H1 (cell line): ENCODE measurements around the gene DYNLL2. TPM values are rescaled to one million over a fixed set of nuclear protein-coding genes. Genes with fewer than 3 reads are reported as not detected.

Source experiments
- CTCF ChIA-PET: fragments of 300-600 bp; sonication (Branson Sonifier 250); formaldehyde crosslinking; loops from one replicate; lab custom pipeline; 2021; ENCODE audit not compliant: partially characterized antibody; lab: Charles Lee
- POLR2A ChIA-PET: fragments of 300-600 bp; sonication (Branson Sonifier 250); formaldehyde crosslinking; loops from one replicate; lab custom pipeline; 2021; ENCODE audit warnings: inconsistent platforms; ENCODE audit not compliant: partially characterized antibody; lab: Charles Lee
- DNase-seq, 2 experiments: peaks; one replicate each; pipeline versions ENCODE4 v3.0.0 to v3.0.0-alpha.2; 2010 to 2022; ENCODE audit warnings: low spot score in 2 of 2, low read depth in 1 of 2, mixed read lengths in 1 of 2
- FAIRE-seq: peaks from 2 replicates; lab custom pipeline; 2011; peaks lifted over from hg19 to GRCh38; lab: Jason Lieb, UNC
- H2AFZ ChIP-seq: 2 replicates; pipeline ENCODE4 v1.8.1; 2012; ENCODE audit warnings: low read length, inconsistent platforms
- H2AK5ac ChIP-seq: 2 replicates; pipeline ENCODE4 v1.6.1; 2013; ENCODE audit warnings: low read depth, low read length
- H2BK120ac ChIP-seq: replicated peaks from 2 replicates; pipeline ENCODE3; 2013; ENCODE audit warnings: low read depth, low read length, inconsistent platforms
- H2BK12ac ChIP-seq: 2 replicates; pipeline ENCODE4 v1.6.1; 2013; ENCODE audit warnings: low read depth, low read length
- H2BK15ac ChIP-seq: 2 replicates; pipeline ENCODE4 v1.6.1; 2013; ENCODE audit warnings: low read length
- H2BK20ac ChIP-seq: 2 replicates; pipeline ENCODE4 v1.6.1; 2013; ENCODE audit warnings: low read length
- H2BK5ac ChIP-seq: 2 replicates; pipeline ENCODE4 v1.6.1; 2013; ENCODE audit warnings: low read depth, low read length
- H3K14ac ChIP-seq: 2 replicates; pipeline ENCODE4 v1.6.1; 2013; ENCODE audit warnings: inconsistent platforms; ENCODE audit not compliant: insufficient read length
- H3K18ac ChIP-seq: 2 replicates; pipeline ENCODE4 v1.6.1; 2013; ENCODE audit warnings: low read length; ENCODE audit errors: extremely low read depth
- H3K23ac ChIP-seq: 2 replicates; pipeline ENCODE4 v1.6.1; 2013; ENCODE audit warnings: inconsistent platforms; ENCODE audit not compliant: insufficient read length
- H3K23me2 ChIP-seq: 2 replicates; pipeline ENCODE4 v1.6.1; 2013; ENCODE audit warnings: low read depth, low read length
- H3K27ac ChIP-seq: 2 replicates; pipeline ENCODE4 v1.6.1; 2011; ENCODE audit warnings: low read depth, low read length, inconsistent platforms
- H3K27me3 ChIP-seq, 4 experiments: replicated peaks in 1 of 4; 1 replicate in 1 of 4; 2 replicates in 3 of 4; pipeline versions ENCODE4 v1.6.1 to v1.8.1; 2011 to 2013; ENCODE audit warnings: low read length in 3 of 4, mild to moderate bottlenecking in 3 of 4, inconsistent platforms in 2 of 4, mixed read lengths in 2 of 4, moderate library complexity in 1 of 4; ENCODE audit not compliant: control insufficient read depth in 3 of 4, insufficient read depth in 3 of 4; ENCODE audit errors: extremely low read depth in 1 of 4
- H3K36me3 ChIP-seq, 4 experiments: 2 replicates each; pipeline versions ENCODE4 v1.6.1 to v1.8.1; 2011 to 2013; ENCODE audit warnings: mild to moderate bottlenecking in 4 of 4, low read length in 3 of 4, moderate library complexity in 2 of 4, control low read depth in 1 of 4, inconsistent platforms in 1 of 4; ENCODE audit not compliant: insufficient read depth in 4 of 4, control insufficient read depth in 2 of 4
- H3K4ac ChIP-seq: replicated peaks from 2 replicates; pipeline ENCODE3; 2013; ENCODE audit warnings: low read length, low read depth, mixed read lengths, inconsistent platforms; ENCODE audit not compliant: insufficient read length
- H3K4me1 ChIP-seq, 4 experiments: replicated peaks in 1 of 4; 1 replicate in 1 of 4; 2 replicates in 3 of 4; pipeline versions ENCODE4 v1.6.1 to v1.8.1; 2011 to 2013; ENCODE audit warnings: low read length in 3 of 4, inconsistent platforms in 2 of 4, mixed read lengths in 1 of 4; ENCODE audit not compliant: insufficient read depth in 4 of 4, control insufficient read depth in 3 of 4
- H3K4me2 ChIP-seq, 2 experiments: 2 replicates each; pipeline versions ENCODE4 v1.6.1 to v1.8.1; 2011 to 2013; ENCODE audit warnings: low read depth in 2 of 2, low read length in 2 of 2, control low read depth in 1 of 2, inconsistent platforms in 1 of 2, mild to moderate bottlenecking in 1 of 2; ENCODE audit not compliant: insufficient read depth in 1 of 2
- H3K4me3 ChIP-seq, 4 experiments: fragments of 200-600, 300-600 bp in 1 of 4; sonication (generic), shearing (Covaris generic), sonication (Bioruptor Twin) in 1 of 4; 2 replicates each; pipeline versions ENCODE4 v1.5.1 to v1.8.1; 2011 to 2016; ENCODE audit warnings: low read length in 4 of 4, low read depth in 3 of 4, control low read depth in 2 of 4, inconsistent platforms in 2 of 4, mild to moderate bottlenecking in 2 of 4, mixed read lengths in 1 of 4, moderate library complexity in 1 of 4; ENCODE audit not compliant: insufficient read depth in 2 of 4; ENCODE audit errors: extremely low read depth in 1 of 4
- H3K56ac ChIP-seq: replicated peaks from 2 replicates; pipeline ENCODE3; 2013; ENCODE audit warnings: low read depth, mild to moderate bottlenecking, mixed read lengths, low read length, inconsistent platforms; ENCODE audit not compliant: insufficient read length
- H3K79me1 ChIP-seq: 2 replicates; pipeline ENCODE4 v1.6.1; 2013; ENCODE audit warnings: low read depth, low read length, control low read depth
- H3K79me2 ChIP-seq, 2 experiments: 2 replicates each; pipeline versions ENCODE4 v1.6.1 to v1.8.1; 2012 to 2013; ENCODE audit warnings: low read length in 2 of 2, mild to moderate bottlenecking in 2 of 2, inconsistent platforms in 1 of 2; ENCODE audit not compliant: insufficient read depth in 2 of 2, control insufficient read depth in 1 of 2
- H3K9ac ChIP-seq, 4 experiments: replicated peaks in 1 of 4; 1 replicate in 1 of 4; 2 replicates in 3 of 4; pipeline versions ENCODE4 v1.6.1 to v1.8.1; 2011 to 2013; ENCODE audit warnings: low read depth in 3 of 4, low read length in 3 of 4, control low read depth in 2 of 4, mild to moderate bottlenecking in 2 of 4, moderate library complexity in 2 of 4, inconsistent platforms in 1 of 4; ENCODE audit errors: extremely low read depth in 1 of 4
- H3K9me3 ChIP-seq, 2 experiments: 2 replicates each; pipeline versions ENCODE4 v1.6.1 to v1.8.1; 2012 to 2013; ENCODE audit warnings: mild to moderate bottlenecking in 2 of 2, moderate library complexity in 2 of 2, control low read depth in 1 of 2, inconsistent platforms in 1 of 2, low read depth in 1 of 2, low read length in 1 of 2, mixed read lengths in 1 of 2; ENCODE audit not compliant: insufficient read depth in 2 of 2
- H4K20me1 ChIP-seq, 2 experiments: replicated peaks in 1 of 2; 2 replicates each; pipeline versions ENCODE3 to v1.8.1; 2011 to 2013; ENCODE audit warnings: inconsistent platforms in 2 of 2, low read length in 2 of 2, mild to moderate bottlenecking in 1 of 2; ENCODE audit not compliant: insufficient read depth in 2 of 2, control insufficient read depth in 1 of 2
- H4K5ac ChIP-seq: 2 replicates; pipeline ENCODE4 v1.6.1; 2013; ENCODE audit warnings: low read length, low read depth, mixed read lengths, inconsistent platforms; ENCODE audit not compliant: insufficient read length
- H4K8ac ChIP-seq: 2 replicates; pipeline ENCODE4 v1.8.0; 2013; ENCODE audit warnings: mild to moderate bottlenecking, moderate library complexity, low read length, inconsistent platforms; ENCODE audit not compliant: insufficient read depth; ENCODE audit errors: extremely low read depth
- H4K91ac ChIP-seq: replicated peaks from 2 replicates; pipeline ENCODE3; 2013; ENCODE audit warnings: low read length, mixed read lengths, inconsistent platforms; ENCODE audit not compliant: insufficient read length
- ASH2L ChIP-seq: fragments of 200-600, 300-600 bp; sonication (generic); IDR thresholded peaks from one replicate; pipeline ENCODE4 v1.7.1; 2017; ENCODE audit warnings: low read length
- KDM4A ChIP-seq: IDR thresholded peaks from one replicate; pipeline ENCODE4 v1.7.1; 2012; ENCODE audit warnings: low read depth, mild to moderate bottlenecking, moderate library complexity, low read length, inconsistent platforms; ENCODE audit not compliant: severe bottlenecking
- POLR2A ChIP-seq, 2 experiments: IDR thresholded peaks; 1 replicate in 1 of 2; 2 replicates in 1 of 2; pipeline ENCODE4 v1.6.1; 2011; ENCODE audit warnings: low read depth in 2 of 2, low read length in 2 of 2, mild to moderate bottlenecking in 2 of 2; ENCODE audit errors: control extremely low read depth in 1 of 2
- POLR2AphosphoS5 ChIP-seq: IDR thresholded peaks from 2 replicates; pipeline ENCODE4 v1.6.1; 2011; ENCODE audit warnings: low read depth, low read length
- SIN3A ChIP-seq, 2 experiments: IDR thresholded peaks in 1 of 2; conservative IDR thresholded peaks in 1 of 2; 2 replicates each; pipeline ENCODE4 v1.6.1; 2011 to 2012; ENCODE audit warnings: low read length in 2 of 2, improper control_type of control experiment in 1 of 2, low read depth in 1 of 2, mild to moderate bottlenecking in 1 of 2
- TBP ChIP-seq: IDR thresholded peaks from 2 replicates; pipeline ENCODE4 v1.6.1; 2011; ENCODE audit warnings: low read depth, low read length, improper control_type of control experiment
- WGBS, 2 experiments: shearing (Covaris generic) in 1 of 2; methylation state at CpG; one replicate each; pipeline versions ENCODE4 v1.1.6 to v1.1.7; 2013 to 2015; ENCODE audit warnings: low lambda C conversion rate in 2 of 2, mixed read lengths in 2 of 2, inconsistent platforms in 1 of 2, low coverage in 1 of 2, missing lambda C conversion rate in 1 of 2; ENCODE audit not compliant: insufficient replicate concordance in 2 of 2, insufficient coverage in 1 of 2, insufficient read length in 1 of 2; ENCODE audit errors: extremely low coverage in 1 of 2, missing lambda C conversion rate in 1 of 2; 5-methylcytosine and 5-hydroxymethylcytosine counted together
- polyA plus RNA-seq, 7 experiments: library from polyadenylated mRNA; depleted of rRNA in 3 of 7; stranded (reverse) in 5 of 7; unstranded in 2 of 7; fragments of >200 nt in 5 of 7; fragments of 200-250 nt in 2 of 7; gene quantifications; 1 replicate in 5 of 7; 2 replicates in 1 of 7; 4 replicates in 1 of 7; pipeline versions ENCODE4 v1.2.1 to v1.2.3, GENCODE V29; 2011 to 2013; ENCODE audit warnings: missing spikeins in 2 of 7, mixed read lengths in 2 of 7
- total RNA-seq: library from RNA; stranded (reverse); fragmentation: NEBNext Ultra II Directional; extraction: Animal tissue kit (Norgen Biotek cat#: 25700); gene quantifications from 2 replicates; pipeline ENCODE4 v1.2.1, GENCODE V29; 2021

The DYNLL2 gene
- total and polyA plus RNA-seq, 2 of the 8 experiments (the other 6 are each of a cell fraction or from before 2014, with no cell fraction given) = 19.8 to 52.7 TPM

DNA sequence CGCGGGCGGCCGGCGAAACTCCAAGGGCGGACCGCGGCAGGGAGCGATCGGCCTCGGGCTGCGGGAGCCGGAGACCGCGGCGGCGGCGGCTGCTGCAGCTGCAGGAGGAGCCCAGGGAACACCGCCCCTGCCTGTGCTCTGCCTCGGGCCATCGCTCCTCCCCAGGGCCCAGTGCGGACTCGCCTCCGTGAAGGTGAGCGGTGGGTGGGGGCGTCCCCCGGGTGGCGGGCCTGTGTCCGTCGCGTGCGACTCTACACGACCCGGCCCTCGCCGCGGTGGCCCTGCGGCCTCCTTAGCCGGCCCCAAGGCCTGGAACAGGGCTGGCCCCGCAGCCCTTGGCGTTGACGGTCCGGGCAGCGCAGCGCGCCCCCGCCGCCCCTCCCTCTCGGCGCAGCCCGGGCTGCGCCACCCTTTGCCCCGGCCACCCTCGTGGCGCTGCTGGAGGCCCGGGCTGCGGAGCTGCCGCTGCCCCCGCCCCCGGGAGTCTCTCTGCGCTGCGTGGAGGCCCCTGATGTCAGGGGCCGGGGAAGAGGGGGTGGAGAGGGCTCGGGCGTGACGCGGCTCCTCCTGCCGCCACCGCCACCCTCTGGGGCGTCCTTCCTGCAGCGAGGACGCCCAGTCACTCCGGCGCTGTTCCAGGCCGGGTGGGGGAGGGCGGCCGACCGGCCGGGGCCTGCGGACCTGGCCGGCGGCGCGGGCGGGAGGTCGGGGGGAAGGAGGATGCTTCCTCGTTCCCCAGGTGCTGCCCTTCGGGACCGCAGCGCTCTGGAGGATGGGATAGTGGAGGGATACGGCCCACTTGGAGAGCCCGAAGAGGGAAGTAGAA is 485 bp downstream of the DYNLL2 start:
- Histone ChIP-seq H4K8ac (peak overlapping the region; percentile 18), H2BK12ac (no peak overlapping the region), H2AFZ (no peak overlapping the region), H4K20me1 (peaks cover 35 to 42% of the 10 kb centered on the region in 2 experiments), H3K27ac (peak overlapping the region; percentile 67; the same call in 1 of the 2 replicates), H3K23me2 (peaks cover 11% of the 10 kb centered on the region), H3K36me3 (peaks cover 2 to 36% (median 10%) of the 10 kb centered on the region in 4 experiments; a peak in 6 of 8 replicates), H2BK15ac (no peak overlapping the region), H3K4ac (no peak overlapping the region), H3K4me3 (peak overlapping the region; percentile 78 to 91 (median 84)), H3K9ac (peak overlapping the region; percentile 80 to 95 (median 82)), H3K23ac (no peak overlapping the region), H3K79me1 (peaks cover 20% of the 10 kb centered on the region), H2BK120ac (no peak overlapping the region), H2BK20ac (no peak overlapping the region), H3K4me1 (peaks cover 11 to 24% (median 18%) of the 10 kb centered on the region in 4 experiments), H3K79me2 (peaks cover 42 to 54% of the 10 kb centered on the region in 2 experiments)
- DNase-seq = peak in 1 of 2 experiments; percentile 58
- CTCF ChIA-PET = interaction anchor here (0.7 to 2.0 kb wide), 6 partner anchors 12 to 223 kb away, joined by 3 to 5 read pairs (median 4); no protein-coding TSS in a partner anchor
- WGBS, 2 experiments = 2% methylated on average over 14 of the region's 92 CpGs; no CpG with 5 or more reads in 1 of the 2 experiments
- TF ChIP-seq KDM4A = peak; percentile 40
- TF ChIP-seq SIN3A (conservative IDR thresholded peaks at IDR 0.05 in 1 of 2, IDR thresholded peaks at IDR 0.05 in 1 of 2; ENCODE audit: low read depth in 1 of 2, low read length in 2 of 2) = 0 out of 4 replicates have a peak, but pooled peaks have one; percentile 14 to 17
- 0 out of 2 replicates have a peak, but pooled peaks have one; percentile 1 for TF ChIP-seq TBP
- TF ChIP-seq POLR2AphosphoS5 = peak; percentile 14
- TF ChIP-seq POLR2A (IDR thresholded peaks at IDR 0.05; ENCODE audit: control extremely low read depth in 1 of 2, low read depth in 2 of 2, low read length in 2 of 2) = no peak; a peak in 1 of 3 replicates
- peak; percentile 31 for TF ChIP-seq ASH2L
- TF ChIP-seq, all 59 proteins: peak for 5
- Histone ChIP-seq H3K27me3 (no peaks in the 10 kb centered on the region; a peak in 1 of 7 replicates), H4K91ac (peak overlapping the region; percentile 59), H3K56ac (peak overlapping the region; percentile 9), H2AK5ac (no peak overlapping the region; the same call in 1 of the 2 replicates), H3K14ac (peak overlapping the region; percentile 31), H3K4me2 (peak overlapping the region; percentile 75 to 86), H3K9me3 (no peaks in the 10 kb centered on the region), H2BK5ac (peak overlapping the region; percentile 91; the same call in 1 of the 2 replicates), H4K5ac (no peak overlapping the region), H3K18ac (peak overlapping the region; percentile 89; the same call in 1 of the 2 replicates)
- POLR2A ChIA-PET = interaction anchor here (0.7 to 16.6 kb wide), 16 partner anchors 8 to 222 kb away, joined by 3 to 292 read pairs (median 4); partner anchors contain the start of gene SRSF1
- no peak for FAIRE-seq
